NCI-H2081 (cell line): ENCODE results near the gene SLC17A5.
"Not testable (repeated sequence)": the region's sequence is repeated elsewhere in the genome, so short reads cannot be mapped to it uniquely, and the experiment has no call there.

Experiments used
- DNase-seq, 2 experiments: peaks; one replicate each; lab custom pipeline; 2025; lab: John Stamatoyannopoulos, UW

The SLC17A5 gene

GRCh38 chr6:73666393-73666792 is 12.6 kb upstream of the SLC17A5 start:
- no peak for DNase-seq

DNA sequence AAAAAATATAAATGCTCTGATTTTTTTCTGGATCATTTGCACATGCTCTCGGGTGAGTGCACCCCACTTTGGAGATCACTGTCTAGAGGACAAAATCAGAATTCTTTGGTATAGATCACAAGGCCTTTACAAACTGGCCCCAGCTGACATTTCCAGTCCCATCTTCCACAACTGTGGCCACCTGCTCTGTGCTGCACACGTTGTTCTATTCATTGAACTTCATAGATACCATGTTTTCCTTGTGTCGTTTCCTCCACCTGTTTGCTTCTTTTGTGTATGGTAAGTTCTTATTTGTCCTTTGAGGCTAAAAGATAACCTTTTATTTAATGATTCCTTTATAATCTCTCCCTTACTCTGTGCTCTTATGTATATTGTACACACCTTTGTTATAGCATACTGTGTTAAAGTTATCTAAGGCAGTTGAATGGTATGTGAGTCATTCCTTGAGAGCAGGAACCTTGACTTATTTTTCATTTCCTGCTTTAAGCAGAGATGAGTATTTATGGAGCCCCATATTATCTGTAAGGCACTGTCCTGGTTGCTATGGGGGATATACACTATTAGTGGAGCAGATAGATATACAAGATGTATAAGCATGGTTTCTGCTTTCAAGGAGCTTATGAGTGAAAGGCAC is 12.0 kb upstream of the SLC17A5 start:
- no peak for DNase-seq

DNA sequence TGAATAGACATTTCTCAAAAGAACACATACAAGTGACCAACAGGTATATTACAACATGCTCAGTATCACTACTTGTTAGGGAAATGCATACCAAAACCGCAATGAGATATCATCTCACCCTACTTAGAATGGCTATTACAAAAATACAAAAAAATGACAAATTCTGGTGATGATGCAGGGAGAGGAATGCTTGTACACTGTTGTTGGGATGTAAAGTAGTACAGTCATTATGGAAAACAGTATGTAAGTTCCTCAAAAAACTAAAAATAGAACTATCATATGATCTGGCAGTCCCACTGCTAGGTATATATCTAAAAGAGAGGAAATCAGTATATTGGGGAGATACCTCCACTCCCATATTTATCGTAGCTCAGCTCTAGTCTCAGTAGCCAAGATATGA is 10.9 kb upstream of the SLC17A5 start:
- no peak for DNase-seq

DNA sequence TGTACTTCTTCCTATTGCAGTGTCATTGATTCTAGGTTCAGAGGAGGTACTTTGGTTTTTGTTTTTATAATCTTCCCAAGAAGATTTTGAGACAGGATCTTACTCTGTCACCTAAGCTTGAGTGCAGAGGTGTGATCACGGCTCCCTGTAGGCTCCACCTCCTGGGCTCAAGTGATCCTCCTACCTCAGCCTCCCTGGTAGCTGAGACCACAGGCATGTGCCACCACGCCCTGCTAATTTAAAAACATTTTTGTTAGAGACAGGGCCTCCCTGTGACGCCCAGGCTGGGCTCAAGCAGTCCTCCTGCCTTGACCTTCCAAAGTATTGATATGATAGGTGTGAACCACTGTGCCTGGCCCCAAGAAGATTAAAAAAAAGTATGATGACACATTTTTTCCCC is 3.4 kb upstream of the SLC17A5 start:
- DNase-seq = no peak

GRCh38 chr6:73656531-73657145 is 2.8 kb upstream of the SLC17A5 start:
- DNase-seq = no peak

- no peak for DNase-seq
Measured at GRCh38 chr6:73655341-73655917, 1.6 kb upstream of the SLC17A5 start.

DNA sequence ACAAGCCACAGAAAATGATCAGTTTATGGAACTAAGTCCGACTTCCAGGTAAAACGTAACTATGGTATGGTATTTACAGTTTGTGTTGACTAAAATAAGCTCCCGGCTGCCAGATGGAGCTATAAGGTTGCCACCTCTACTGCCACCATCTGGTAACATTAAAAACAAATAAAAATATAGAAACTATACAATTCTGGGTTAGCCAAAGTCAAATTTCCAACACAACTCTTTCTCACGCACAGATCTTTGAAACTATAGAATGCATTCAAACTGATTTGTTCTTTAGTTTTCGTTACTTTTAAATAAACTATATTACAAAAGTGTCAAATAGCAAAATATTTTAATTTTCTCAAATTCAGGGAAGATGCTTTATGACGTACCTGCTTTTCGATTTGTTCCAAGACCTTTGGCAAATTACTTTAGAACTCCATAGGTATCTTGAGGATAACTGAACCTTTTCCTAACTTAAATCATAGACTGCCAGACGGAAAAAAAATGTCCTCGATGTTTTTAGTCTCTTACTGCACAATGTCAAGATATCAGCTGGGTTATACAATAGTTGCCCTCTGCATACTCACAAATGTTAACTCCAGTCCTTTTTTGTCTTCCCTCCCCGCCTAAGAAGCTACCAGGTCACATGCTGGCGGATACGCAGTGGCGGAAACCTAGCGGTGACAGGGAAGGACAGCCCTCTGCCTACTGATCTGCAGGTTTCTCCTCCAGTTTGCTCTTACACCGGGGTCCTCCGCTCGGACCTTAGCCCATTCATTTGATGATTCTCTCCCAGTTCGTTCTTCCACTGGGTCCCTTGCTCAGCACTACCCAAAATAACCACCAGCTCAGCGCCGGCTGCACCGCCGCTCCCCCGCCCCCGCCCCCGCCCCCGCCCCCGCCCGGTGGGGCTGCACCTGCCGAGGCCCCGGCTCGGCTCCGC is 888 bp downstream of the SLC17A5 start:
- peak; percentile 50 to 74 for DNase-seq

DNA sequence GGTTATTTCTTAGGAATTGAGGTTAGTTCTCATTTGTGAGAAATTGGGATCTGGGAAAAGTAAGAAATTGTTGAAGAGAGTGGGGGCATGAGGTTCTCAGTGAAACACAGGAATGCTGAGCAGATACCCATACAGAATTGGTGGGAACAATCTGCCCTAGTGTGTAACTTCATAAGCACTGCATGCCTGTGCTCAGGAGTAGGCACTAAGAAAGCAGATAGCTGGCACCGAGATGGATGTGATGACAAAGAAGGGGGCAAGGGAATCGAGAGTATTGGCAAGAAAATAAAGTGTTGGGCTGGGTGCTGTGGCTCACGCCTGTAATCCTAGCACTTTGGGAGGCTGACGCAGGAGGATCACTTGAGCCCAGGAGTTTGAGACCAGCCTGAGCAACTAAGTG is 4.0 kb downstream of the SLC17A5 start:
- no peak for DNase-seq

DNA sequence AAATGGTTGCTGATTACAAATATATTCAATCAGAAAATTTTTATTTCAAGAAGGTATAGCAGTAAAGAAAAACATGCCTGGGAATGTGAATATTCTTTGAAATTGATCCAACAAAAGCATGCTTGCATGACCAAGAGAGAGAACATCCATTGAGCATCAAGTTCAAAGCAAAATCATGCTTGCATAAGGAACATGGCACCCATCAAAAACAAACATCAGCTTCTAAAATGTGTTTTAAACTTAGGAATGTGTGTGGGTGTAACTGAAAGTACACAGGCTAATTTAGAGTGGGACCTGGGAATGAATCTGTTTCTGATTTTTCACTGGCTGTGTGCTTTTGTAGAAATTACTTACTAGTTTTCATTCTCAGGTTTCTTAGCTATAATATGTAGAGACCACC is 5.6 kb downstream of the SLC17A5 start:
- no peak for DNase-seq

DNA sequence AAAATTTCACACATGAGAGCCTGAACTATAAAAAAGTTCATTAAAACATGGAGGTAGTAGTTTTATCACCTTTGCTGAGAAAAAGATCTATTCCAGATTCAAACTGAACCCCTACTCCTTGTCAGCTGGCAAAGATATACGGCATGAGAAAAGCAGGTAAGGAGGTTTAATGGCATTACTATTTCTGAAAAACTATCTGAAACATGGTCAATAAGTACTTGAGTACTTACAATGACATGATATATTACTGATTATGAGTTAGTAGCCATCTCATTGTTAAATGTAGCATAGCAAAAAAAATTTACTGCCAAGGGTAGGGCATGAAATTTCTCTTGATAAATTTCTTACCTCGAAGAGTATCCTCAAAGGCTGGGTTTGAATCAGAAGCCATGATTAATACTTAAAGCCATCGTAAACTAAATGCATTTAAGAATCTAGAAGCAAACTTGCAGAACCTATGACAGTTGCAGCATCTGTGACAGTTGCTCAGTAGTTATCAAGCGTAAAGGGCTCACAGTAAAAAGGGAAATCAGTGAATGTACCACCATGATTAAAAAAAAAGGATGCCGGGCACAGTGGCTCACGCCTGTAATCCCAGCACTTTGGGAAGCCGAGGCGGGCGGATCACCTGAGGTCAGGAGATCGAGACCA is 8.7 kb downstream of the SLC17A5 start:
- DNase-seq = no peak

DNA sequence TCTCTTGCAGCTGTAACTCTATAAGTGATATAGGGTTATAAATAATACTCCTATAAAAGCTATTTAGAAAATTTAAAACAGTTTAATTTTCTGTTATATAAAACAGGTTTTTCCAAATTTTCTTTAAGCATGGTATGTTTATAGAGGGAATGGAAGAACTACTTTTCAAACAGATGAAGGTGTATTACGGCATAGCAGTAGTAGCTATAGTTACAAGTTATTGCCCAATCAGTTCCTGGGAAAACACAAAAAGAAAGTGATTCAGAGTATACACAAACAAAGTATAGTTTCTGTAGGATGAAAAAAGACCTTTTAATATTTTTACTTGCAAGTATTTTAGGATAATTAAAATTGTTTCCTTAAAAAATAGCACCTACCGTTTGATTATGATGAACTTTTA is 9.8 kb downstream of the SLC17A5 start:
- no peak for DNase-seq

DNA sequence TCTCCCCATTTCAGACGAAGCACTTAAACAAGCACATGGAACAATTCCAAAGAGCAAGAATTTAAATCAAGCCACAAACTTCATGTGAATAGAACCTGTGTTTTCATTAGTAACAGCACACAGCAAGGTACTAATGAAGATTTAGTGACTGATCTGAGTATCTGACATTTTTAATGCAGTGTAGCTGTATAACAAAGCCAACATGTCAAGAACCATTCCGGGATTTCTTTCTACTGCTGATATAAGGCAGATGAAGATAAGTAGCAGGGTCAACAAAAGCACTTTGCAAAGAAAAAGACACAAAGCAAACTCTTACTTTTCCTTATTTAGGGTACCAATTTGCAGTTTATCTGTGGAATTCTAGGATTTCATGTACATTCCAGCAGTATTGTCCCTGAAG is 11.3 kb downstream of the SLC17A5 start:
- no peak for DNase-seq

DNA sequence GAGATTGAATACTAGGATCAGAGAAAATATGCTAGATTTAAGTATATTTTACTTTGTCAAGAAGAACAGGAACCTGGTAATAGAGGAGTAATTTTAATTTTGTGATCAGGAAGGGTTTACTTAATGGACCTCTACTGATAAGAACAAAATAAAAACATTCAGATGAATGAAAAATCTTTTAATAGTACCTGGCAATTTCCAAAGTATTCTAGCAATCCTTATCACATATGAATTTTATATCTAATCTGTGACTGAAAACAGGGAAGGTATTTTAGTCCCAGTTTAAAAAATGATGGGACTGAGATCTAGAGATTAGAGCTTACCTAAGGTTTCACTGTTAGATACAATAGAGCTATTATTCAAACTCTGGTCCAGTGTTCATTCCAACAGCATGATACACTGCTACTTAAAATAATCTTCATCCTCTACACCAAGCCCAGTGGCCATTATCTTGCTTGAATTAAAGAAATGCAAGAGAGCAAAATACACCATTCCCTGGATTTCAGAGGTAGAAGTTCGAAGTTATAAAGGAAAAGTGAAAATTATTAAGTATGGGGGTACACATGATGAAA is 13.5 kb downstream of the SLC17A5 start:
- no peak for DNase-seq

GRCh38 chr6:73639040-73639439 is 14.8 kb downstream of the SLC17A5 start:
- no peak for DNase-seq

DNA sequence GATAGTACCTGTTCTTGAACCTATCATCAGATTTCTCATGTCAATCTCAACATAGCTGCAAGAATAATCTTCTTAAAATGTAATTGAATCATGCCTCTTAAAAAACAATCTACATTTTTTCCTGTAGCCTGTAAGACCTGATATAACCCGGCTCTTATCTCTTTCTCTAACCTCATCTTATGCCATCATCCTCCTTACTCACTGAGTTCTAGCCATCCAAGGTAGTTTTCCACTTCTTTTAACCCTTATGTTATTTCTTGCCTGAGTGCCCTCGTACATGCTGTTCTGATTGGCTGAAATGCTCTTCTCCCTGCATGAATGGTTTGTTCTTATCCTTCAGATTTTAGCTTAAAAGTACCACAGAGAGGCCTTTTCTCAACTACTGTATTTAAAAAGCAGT is 16.4 kb downstream of the SLC17A5 start:
- no peak for DNase-seq

GRCh38 chr6:73636048-73636447 is 17.7 kb downstream of the SLC17A5 start:
- DNase-seq = no peak

DNA sequence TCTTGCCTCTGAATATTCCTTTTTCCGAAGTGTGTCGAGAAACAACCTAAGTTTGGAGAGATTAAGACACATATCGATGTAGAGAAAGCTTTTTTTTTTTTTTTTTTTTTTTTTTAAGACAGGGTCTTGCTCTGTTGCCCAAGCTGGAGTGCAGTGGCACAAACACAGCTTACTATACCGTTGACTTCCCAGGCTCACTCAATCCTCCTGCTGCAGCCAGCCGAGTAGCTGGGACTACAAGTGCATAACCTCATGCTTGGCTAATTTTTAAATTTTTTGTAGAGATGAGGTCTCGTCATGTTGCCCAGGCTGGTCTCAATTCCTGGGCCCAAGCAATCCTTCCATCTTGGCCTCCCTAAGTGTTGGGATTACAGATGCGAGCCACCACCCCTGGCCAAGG is 21.4 kb downstream of the SLC17A5 start:
- DNase-seq = no peak

DNA sequence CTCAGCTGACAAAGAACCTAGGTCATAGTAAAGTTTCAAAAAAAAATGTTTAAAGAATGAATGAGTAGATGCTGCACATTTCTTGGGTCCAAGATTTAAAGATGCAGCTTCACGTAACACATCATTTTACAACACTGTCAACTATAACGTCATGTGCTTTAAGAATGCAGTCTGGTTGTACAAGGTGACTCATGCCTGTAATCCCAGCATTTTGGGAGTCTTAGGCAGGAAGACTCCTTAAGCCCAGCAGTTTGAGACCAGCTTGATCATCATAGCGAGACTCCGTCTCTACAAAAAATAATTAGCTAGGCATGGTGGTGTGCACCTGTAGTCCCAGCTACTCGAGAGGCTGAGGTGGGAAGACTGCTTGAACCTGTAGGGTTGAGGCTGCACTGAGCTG is 21.9 kb downstream of the SLC17A5 start:
- no peak for DNase-seq

GRCh38 chr6:73630401-73630800 is 23.4 kb downstream of the SLC17A5 start:
- no peak for DNase-seq

DNA sequence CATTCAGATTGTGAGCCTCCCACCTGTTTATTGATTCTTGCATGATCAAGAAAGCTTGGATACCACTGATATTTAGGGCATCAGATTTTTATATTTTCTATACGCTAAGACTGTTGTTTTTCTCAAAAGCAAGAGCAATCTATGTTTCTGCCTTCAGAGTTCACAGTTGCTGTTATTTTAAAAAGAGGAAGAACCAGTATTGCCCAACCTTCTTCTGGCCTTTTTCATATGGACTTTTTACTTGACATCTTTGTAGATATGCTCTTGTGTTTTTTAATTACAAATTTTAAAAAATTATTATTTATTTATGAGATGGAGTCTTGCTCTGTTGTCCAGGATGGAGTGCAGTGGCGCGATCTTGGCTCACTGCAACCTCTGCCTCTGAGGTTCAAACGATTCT is 28.9 kb downstream of the SLC17A5 start:
- DNase-seq = no peak

DNA sequence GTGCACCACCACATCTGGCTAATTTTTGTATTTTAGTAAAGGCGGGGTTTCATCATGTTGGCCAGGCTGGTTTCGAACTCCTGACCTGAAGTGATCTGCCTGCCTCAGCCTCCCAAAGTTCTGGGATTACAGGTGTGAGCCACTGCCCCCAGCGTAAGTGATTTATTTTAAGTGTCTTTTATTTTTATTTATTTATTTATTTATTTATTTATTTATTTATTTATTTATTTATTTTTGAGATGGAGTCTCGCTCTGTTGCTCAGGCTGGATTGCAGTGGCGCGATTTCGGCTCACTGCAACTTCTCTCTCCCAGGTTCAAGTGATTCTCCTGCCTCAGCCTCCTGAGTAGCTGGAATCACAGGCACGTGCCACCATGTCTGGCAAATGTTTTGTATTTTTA is 30.3 kb downstream of the SLC17A5 start:
- DNase-seq = not testable (repeated sequence)

DNA sequence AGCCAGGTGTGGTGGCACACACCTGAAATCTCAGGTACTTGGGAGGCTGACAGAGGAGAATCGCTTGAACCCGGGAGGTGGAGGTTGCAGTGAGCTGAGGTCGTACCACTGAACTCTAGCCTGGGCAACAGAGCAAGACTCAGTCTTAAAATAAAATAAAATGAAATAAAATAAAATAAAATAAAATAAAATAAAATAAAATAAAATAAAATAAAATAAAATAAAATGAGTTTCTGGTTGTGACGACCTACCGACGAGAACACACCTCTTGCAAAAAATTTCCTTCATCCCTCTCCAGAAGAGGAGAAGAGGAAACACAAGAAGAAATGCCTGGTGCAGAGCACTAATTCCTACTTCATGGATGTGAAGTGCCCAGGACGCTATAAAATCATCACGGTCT is 35.7 kb downstream of the SLC17A5 start:
- DNase-seq = not testable (repeated sequence)
